SK-N-SH (cell line): ENCODE measurements around the gene SCAANT1. TPM values are rescaled to one million over a fixed set of nuclear protein-coding genes. Genes with fewer than 3 reads are reported as not detected.

Experiments used
- CTCF ChIA-PET: fragments of 300-600, 350-600 bp; formaldehyde crosslinking; extraction: SDS; loops from one replicate; lab custom pipeline; 2021; lab: Yijun Ruan, JAX
- POLR2A ChIA-PET: fragments of 350-600 bp; sonication (Branson Sonifier 250); formaldehyde crosslinking; extraction: SDS; loops from one replicate; lab custom pipeline; 2020; ENCODE audit warnings: antibody characterized with exemption, inconsistent platforms; lab: Yijun Ruan, JAX
- DNase-seq: peaks from one replicate; pipeline ENCODE4 v3.0.0; 2012
- H2AFZ ChIP-seq: fragments of 200-600 bp; sonication (generic); 2 replicates; pipeline ENCODE4 v1.8.1; 2016; ENCODE audit warnings: antibody characterized with exemption, mild to moderate bottlenecking, low read depth
- H3F3A ChIP-seq: fragments of 200-600 bp; sonication (generic); replicated peaks from 2 replicates; pipeline ENCODE3; 2016; ENCODE audit warnings: antibody characterized with exemption, mild to moderate bottlenecking; ENCODE audit not compliant: insufficient read depth
- H3K27ac ChIP-seq, 2 experiments: fragments of 200-500 bp in 1 of 2; fragments of 200-600 bp in 1 of 2; sonication (Bioruptor generic) in 1 of 2; sonication (generic), shearing (Covaris generic) in 1 of 2; 2 replicates each; pipeline versions ENCODE4 v1.5.1 to v1.6.1; 2014 to 2016; ENCODE audit warnings: low read depth in 2 of 2, inconsistent platforms in 1 of 2, low read length in 1 of 2, mild to moderate bottlenecking in 1 of 2, mixed read lengths in 1 of 2
- H3K27me3 ChIP-seq: fragments of 200-600 bp; sonication (generic), shearing (Covaris generic); 2 replicates; pipeline ENCODE4 v1.6.1; 2016; ENCODE audit warnings: mixed run types; ENCODE audit not compliant: insufficient read depth
- H3K36me3 ChIP-seq, 2 experiments: fragments of 200-500 bp in 1 of 2; fragments of 200-600 bp in 1 of 2; sonication (Bioruptor generic) in 1 of 2; sonication (generic) in 1 of 2; replicated peaks in 1 of 2; 2 replicates each; pipeline versions ENCODE3 to v1.5.1; 2014 to 2016; ENCODE audit warnings: low read length in 1 of 2, mild to moderate bottlenecking in 1 of 2; ENCODE audit not compliant: insufficient read depth in 2 of 2, control insufficient read depth in 1 of 2
- H3K4me1 ChIP-seq, 2 experiments: fragments of 200-500 bp in 1 of 2; fragments of 200-600 bp in 1 of 2; sonication (Bioruptor generic) in 1 of 2; sonication (generic), shearing (Covaris generic) in 1 of 2; 2 replicates each; pipeline versions ENCODE4 v1.5.1 to v1.6.1; 2014 to 2016; ENCODE audit warnings: low read depth in 1 of 2, low read length in 1 of 2, mixed run types in 1 of 2; ENCODE audit not compliant: insufficient read depth in 2 of 2, control insufficient read depth in 1 of 2
- H3K4me2 ChIP-seq: fragments of 200-600 bp; sonication (generic), shearing (Covaris generic); 2 replicates; pipeline ENCODE4 v1.6.1; 2017; ENCODE audit warnings: mixed run types
- H3K4me3 ChIP-seq, 2 experiments: fragments of 200-500 bp in 1 of 2; fragments of 200-600 bp in 1 of 2; sonication (Bioruptor generic) in 1 of 2; sonication (generic), shearing (Covaris generic) in 1 of 2; 2 replicates each; pipeline versions ENCODE4 v1.5.1 to v1.8.1; 2014 to 2016; ENCODE audit warnings: low read depth in 2 of 2, inconsistent platforms in 1 of 2, low read length in 1 of 2, mild to moderate bottlenecking in 1 of 2, mixed read lengths in 1 of 2, moderate library complexity in 1 of 2
- H3K79me2 ChIP-seq: fragments of 200-600 bp; sonication (generic); 2 replicates; pipeline ENCODE4 v1.8.1; 2017; ENCODE audit warnings: mild to moderate bottlenecking; ENCODE audit not compliant: insufficient read depth
- H3K9ac ChIP-seq: fragments of 200-600 bp; sonication (generic); 2 replicates; pipeline ENCODE4 v1.6.1; 2017; ENCODE audit warnings: mixed run types
- H3K9me2 ChIP-seq: fragments of 200-600 bp; sonication (generic); 2 replicates; pipeline ENCODE4 v1.6.1; 2017; ENCODE audit warnings: mixed run types
- H3K9me3 ChIP-seq: fragments of 200-600 bp; sonication (generic); 2 replicates; pipeline ENCODE4 v1.6.1; 2017; ENCODE audit warnings: mixed run types, mild to moderate bottlenecking, moderate library complexity
- H4K20me1 ChIP-seq: fragments of 200-600 bp; sonication (generic); 2 replicates; pipeline ENCODE4 v1.6.1; 2017; ENCODE audit warnings: mild to moderate bottlenecking, mixed run types; ENCODE audit not compliant: insufficient read depth
- FOXJ3 ChIP-seq: sonication (generic); formaldehyde crosslinking; IDR thresholded peaks from 2 replicates; pipeline ENCODE4 v1.5.1; 2020; ENCODE audit warnings: mild to moderate bottlenecking, missing genetic modification reagents
- FOXM1 ChIP-seq: IDR thresholded peaks from 2 replicates; pipeline ENCODE4 v1.4.0; 2012; ENCODE audit warnings: low read depth, mild to moderate bottlenecking
- GABPA ChIP-seq: IDR thresholded peaks from 2 replicates; pipeline ENCODE4 v1.4.0; 2012; ENCODE audit warnings: low read depth, mild to moderate bottlenecking
- JUND ChIP-seq: IDR thresholded peaks from 2 replicates; pipeline ENCODE4 v1.4.0; 2012
- NRF1 ChIP-seq: IDR thresholded peaks from 2 replicates; pipeline ENCODE4 v1.6.1; 2012; ENCODE audit warnings: low read depth, mild to moderate bottlenecking, low read length
- SIN3A ChIP-seq: IDR thresholded peaks from 2 replicates; pipeline ENCODE4 v1.6.1; 2012; ENCODE audit warnings: low read depth, mild to moderate bottlenecking, low read length, moderate library complexity, borderline replicate concordance
- TAF1 ChIP-seq: IDR thresholded peaks from 2 replicates; pipeline ENCODE4 v1.6.1; 2012; ENCODE audit warnings: low read depth, mild to moderate bottlenecking, low read length, moderate library complexity, borderline replicate concordance
- TCF12 ChIP-seq: IDR thresholded peaks from 2 replicates; pipeline ENCODE4 v1.4.0; 2012
- YY1 ChIP-seq: IDR thresholded peaks from 2 replicates; pipeline ENCODE4 v1.4.0; 2012; ENCODE audit warnings: low read depth, mild to moderate bottlenecking
- WGBS: methylation state at CpG from one replicate; pipeline ENCODE4 v1.1.6; 2017; ENCODE audit warnings: low lambda C conversion rate; 5-methylcytosine and 5-hydroxymethylcytosine counted together
- polyA plus RNA-seq, 3 experiments: library from polyadenylated mRNA; depleted of rRNA; stranded (reverse); fragments of >200 nt; gene quantifications; 2 replicates each; pipeline ENCODE4 v1.2.3, GENCODE V29; 2012
- TF ChIP-seq, protein P1 (sequence below): IDR thresholded peaks from 2 replicates; pipeline ENCODE4 v1.4.0; 2012; ENCODE audit warnings: low read depth, borderline replicate concordance

The SCAANT1 gene
- polyA plus RNA-seq, 1 of the 3 experiments (the other 2 are of a cell fraction): not detected

DNA sequence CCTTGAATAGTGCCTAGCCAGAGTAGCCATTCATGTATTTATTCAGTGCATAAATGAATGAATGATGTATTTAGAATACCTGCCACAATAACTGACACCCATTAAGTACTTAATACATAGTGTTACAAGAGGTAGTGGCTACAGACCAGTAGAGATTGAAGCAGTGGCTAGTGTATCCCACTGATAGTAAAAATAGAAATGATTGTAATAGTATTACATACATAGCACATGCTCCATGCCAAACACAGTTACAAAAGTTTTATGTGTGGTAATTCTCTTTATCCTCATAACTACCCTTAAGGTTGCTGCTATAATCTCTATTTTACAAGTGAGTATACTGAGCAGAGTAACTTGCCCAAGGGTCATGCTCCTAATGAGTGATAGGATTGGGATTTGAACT, 30.3 kb upstream of the SCAANT1 start:
- TF ChIP-seq TAF1 (no peak), SIN3A (no peak), NRF1 (no peak), GABPA (no peak)
- TF ChIP-seq, protein P1, sequence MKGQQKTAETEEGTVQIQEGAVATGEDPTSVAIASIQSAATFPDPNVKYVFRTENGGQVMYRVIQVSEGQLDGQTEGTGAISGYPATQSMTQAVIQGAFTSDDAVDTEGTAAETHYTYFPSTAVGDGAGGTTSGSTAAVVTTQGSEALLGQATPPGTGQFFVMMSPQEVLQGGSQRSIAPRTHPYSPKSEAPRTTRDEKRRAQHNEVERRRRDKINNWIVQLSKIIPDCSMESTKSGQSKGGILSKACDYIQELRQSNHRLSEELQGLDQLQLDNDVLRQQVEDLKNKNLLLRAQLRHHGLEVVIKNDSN: no peak
- ChIA-PET CTCF (interaction anchor here (1.3 kb wide), 1 partner anchor 578 kb away, joined by 3 read pairs; no protein-coding TSS in a partner anchor), POLR2A (no interaction called here)
- peaks cover 91% of the 10 kb centered on the region for H3K79me2 ChIP-seq
- H3K9me2 ChIP-seq: no peaks in the 10 kb centered on the region
- no peak for DNase-seq
- no peak overlapping the region for H3K4me3 ChIP-seq
- H3F3A ChIP-seq: no peaks in the 10 kb centered on the region
- H3K4me1 ChIP-seq: no peaks in the 10 kb centered on the region
- no peak overlapping the region for H3K9ac ChIP-seq
- no peaks in the 10 kb centered on the region for H3K9me3 ChIP-seq
- H3K4me2 ChIP-seq: no peak overlapping the region
- no peaks in the 10 kb centered on the region for H3K27me3 ChIP-seq
- no peak overlapping the region for H2AFZ ChIP-seq
- H3K36me3 ChIP-seq: peaks cover 8 to 40% of the 10 kb centered on the region in 2 experiments
- no peak overlapping the region for H3K27ac ChIP-seq
- peaks cover 39% of the 10 kb centered on the region for H4K20me1 ChIP-seq

- DNase-seq: no peak
- Histone ChIP-seq H3K27me3 (no peaks in the 10 kb centered on the region), H3K9ac (no peak overlapping the region), H3K36me3 (peaks cover 17 to 41% of the 10 kb centered on the region in 2 experiments), H2AFZ (no peak overlapping the region), H3K9me3 (no peaks in the 10 kb centered on the region), H3K4me3 (no peak overlapping the region), H3K9me2 (no peaks in the 10 kb centered on the region), H3K4me1 (peaks cover 0 to 2% of the 10 kb centered on the region in 2 experiments; a peak in 1 of 4 replicates), H3F3A (no peaks in the 10 kb centered on the region), H3K27ac (no peak overlapping the region), H3K79me2 (peaks cover 89% of the 10 kb centered on the region), H4K20me1 (peaks cover 44% of the 10 kb centered on the region)
- ChIA-PET CTCF (interaction anchor here (1.1 to 1.5 kb wide), 2 partner anchors 20 to 83 kb away, joined by 4 to 6 read pairs; partner anchors contain the start of gene PSMD6), POLR2A (no interaction called here)
- WGBS: 87% methylated on average over 4 of the region's 4 CpGs
- no peak for TF ChIP-seq TCF12
- TF ChIP-seq, protein P1: no peak
- no peak for TF ChIP-seq FOXM1
- TF ChIP-seq YY1: no peak
- no peak for TF ChIP-seq NRF1
- TF ChIP-seq FOXJ3 (CRISPR knock-in tag): no peak
- TF ChIP-seq GABPA: no peak
- TF ChIP-seq JUND: no peak
- TF ChIP-seq, all 33 proteins: peak for 0
- H3K4me2 ChIP-seq: no peak overlapping the region
These were observed 28.2 kb upstream of the SCAANT1 start for GRCh38 chr3:63940389-63940757.
